Transverse colon (tissue), 4 donors: ENCODE data around the gene CALHM6. TPM values are rescaled to one million over a fixed set of nuclear protein-coding genes. Genes with fewer than 3 reads are reported as not detected.

Experiments
- DNase-seq: peaks from one replicate; pipeline ENCODE4 v3.0.0-alpha.2; 2019
- H3K27ac ChIP-seq, 4 donors: fragments of 200-600 bp; sonication (generic); 2 replicates each; pipeline ENCODE4 v1.5.1; 2016 to 2018; ENCODE audit warnings: inconsistent platforms in 4 of 4
- H3K27me3 ChIP-seq: fragments of 200-600 bp; sonication (generic); 2 replicates; pipeline ENCODE4 v1.5.1; 2017; ENCODE audit warnings: inconsistent platforms
- H3K36me3 ChIP-seq, 4 donors: fragments of 200-600 bp; sonication (generic); 2 replicates each; pipeline ENCODE4 v1.5.1; 2017 to 2019; ENCODE audit warnings: inconsistent platforms in 4 of 4
- H3K4me1 ChIP-seq, 4 donors: fragments of 200-600 bp; sonication (generic); 2 replicates each; pipeline ENCODE4 v1.5.1; 2017 to 2020; ENCODE audit warnings: inconsistent platforms in 4 of 4
- H3K4me3 ChIP-seq, 4 donors: fragments of 200-600 bp; sonication (generic); 1 replicate in 1 of 4; 2 replicates in 3 of 4; pipeline versions ENCODE4 v1.5.1 to v1.6.1; 2017 to 2019; ENCODE audit warnings: inconsistent platforms in 4 of 4
- H3K9me3 ChIP-seq, 2 donors: fragments of 200-600 bp; sonication (generic); 2 replicates each; pipeline ENCODE4 v1.5.1; 2017 to 2019; ENCODE audit warnings: inconsistent platforms in 2 of 2
- POLR2A ChIP-seq: fragments of 450-650 bp; IDR thresholded peaks from one replicate; pipeline ENCODE4 v1.6.1; 2016; ENCODE audit warnings: antibody characterized with exemption, mild to moderate bottlenecking, moderate library complexity
- in situ Hi-C, 4 donors: fragments of 200-750 bp; cut with MboI; loops; one replicate each; pipeline versions ENCODE4 v1.15.0 to v1.15.1; 2017; ENCODE audit warnings: low sequenced_read_pairs in 3 of 4, low pct_ligation_motif_present in 1 of 4, low pct_unique_long_range_greater_than_20kb in 1 of 4
- intact Hi-C: fragments of 100-400 bp; cut with DNase I; formaldehyde crosslinking; loops from one replicate; pipeline ENCODE4 v1.15.1; 2023; ENCODE audit warnings: low total_unique reads
- total RNA-seq, 4 donors: library from RNA; depleted of rRNA; stranded (reverse); fragments of >200 nt; gene quantifications; one replicate each; pipeline ENCODE4 v1.1.0, GENCODE V29; 2016

CALHM6 gene
- total RNA-seq, 4 donors from 2014 or later = 3.3 to 21.7 (median 3.3) TPM; not detected in 1

- intact Hi-C loops = no loop called here
- Histone ChIP-seq H3K4me1 (peaks cover 0 to 19% (median 0%) of the 10 kb centered on the region in 4 donors), H3K4me3 (peak overlapping the region in 2 of 4 donors; percentile 29 to 44), H3K36me3 (no peaks in the 10 kb centered on the region), H3K9me3 (no peaks in the 10 kb centered on the region), H3K27ac (peak overlapping the region; percentile 77 to 86 (median 81)), H3K27me3 (no peaks in the 10 kb centered on the region)
- DNase-seq = no peak
- no peak for TF ChIP-seq POLR2A
- in situ Hi-C loops = no loop called here
Measured at GRCh38 chr6:116512734-116513133, 51.6 kb downstream of the CALHM6 start.

Other genes starting within 250 kb of the CALHM6 start
- gene TSPYL4, start 207.3 kb upstream of the CALHM6 start, total RNA-seq = 1 to 10 TPM; 3.0 to 7.8 (median 6.4) TPM
- 10 to 100 TPM; 16.1 to 59.8 (median 47.9) TPM for gene TSPYL1, start 181.4 kb upstream of the CALHM6 start, total RNA-seq
- 10 to 100 TPM in 2 of 4 donors, 1 to 10 TPM in 2; 3.8 to 16.7 (median 9.2) TPM for gene DSE, start 90.4 kb upstream of the CALHM6 start, total RNA-seq
- gene CALHM5, start 50.3 kb downstream of the CALHM6 start, total RNA-seq = 1 to 10 TPM in 1 of 4 donors, under 1 TPM in 2, not detected in 1; 0.27 to 3.8 (median 0.64) TPM
- gene TRAPPC3L, start 84.3 kb downstream of the CALHM6 start, total RNA-seq = not detected
- gene CALHM4, start 92.4 kb downstream of the CALHM6 start, total RNA-seq = not detected
- gene RWDD1, start 110.1 kb downstream of the CALHM6 start, total RNA-seq = 10 to 100 TPM; 16.7 to 37.2 (median 30.3) TPM
- under 1 TPM in 2 of 4 donors, not detected in 2; 0.32 to 0.55 TPM for gene RSPH4A, start 155.1 kb downstream of the CALHM6 start, total RNA-seq
- 10 to 100 TPM in 2 of 4 donors, 1 to 10 TPM in 1, not detected in 1; 10.0 to 14.1 (median 11.4) TPM for gene ZUP1, start 207.4 kb downstream of the CALHM6 start, total RNA-seq
- gene KPNA5, start 219.8 kb downstream of the CALHM6 start, total RNA-seq = 1 to 10 TPM in 3 of 4 donors, under 1 TPM in 1; 0.20 to 5.6 (median 2.2) TPM